Astrocyte (in vitro differentiated cells and primary cell): ENCODE data around the gene SLC4A9. TPM values are rescaled to one million over a fixed set of nuclear protein-coding genes. Genes with fewer than 3 reads are reported as not detected.

Source experiments
- DNase-seq: peaks from one replicate; pipeline ENCODE4 v3.0.0-alpha.2; 2010; ENCODE audit warnings: low read depth
- FAIRE-seq: peaks from 2 replicates; lab custom pipeline; 2011; peaks lifted over from hg19 to GRCh38; lab: Jason Lieb, UNC
- H2AFZ ChIP-seq: 2 replicates; pipeline ENCODE4 v1.6.0; 2012; ENCODE audit warnings: low read depth, low read length, inconsistent platforms
- H3K27ac ChIP-seq: 2 replicates; pipeline ENCODE4 v1.5.1; 2011; ENCODE audit warnings: low read depth, low read length, inconsistent platforms
- H3K27me3 ChIP-seq: 2 replicates; pipeline ENCODE4 v1.6.0; 2011; ENCODE audit warnings: low read length, inconsistent platforms; ENCODE audit not compliant: insufficient read depth
- H3K36me3 ChIP-seq: 2 replicates; pipeline ENCODE4 v1.5.1; 2011; ENCODE audit warnings: low read length, inconsistent platforms; ENCODE audit not compliant: insufficient read depth
- H3K4me1 ChIP-seq: 2 replicates; pipeline ENCODE4 v1.5.1; 2011; ENCODE audit warnings: low read length, inconsistent platforms; ENCODE audit not compliant: insufficient read depth
- H3K4me2 ChIP-seq: 2 replicates; pipeline ENCODE4 v1.6.0; 2012; ENCODE audit warnings: low read length, inconsistent platforms
- H3K4me3 ChIP-seq: 2 replicates; pipeline ENCODE4 v1.5.1; 2011; ENCODE audit warnings: low read depth, mild to moderate bottlenecking, low read length, inconsistent platforms; ENCODE audit not compliant: insufficient read depth
- H3K79me2 ChIP-seq: 2 replicates; pipeline ENCODE4 v1.6.0; 2012; ENCODE audit warnings: mild to moderate bottlenecking, low read length, inconsistent platforms; ENCODE audit not compliant: insufficient read depth
- H3K9ac ChIP-seq: 2 replicates; pipeline ENCODE4 v1.6.0; 2012; ENCODE audit warnings: mild to moderate bottlenecking, low read length, inconsistent platforms
- H3K9me3 ChIP-seq: 2 replicates; pipeline ENCODE4 v1.5.1; 2012; ENCODE audit warnings: low read depth, mild to moderate bottlenecking, low read length, inconsistent platforms; ENCODE audit not compliant: insufficient read depth
- H4K20me1 ChIP-seq: 2 replicates; pipeline ENCODE4 v1.6.0; 2012; ENCODE audit warnings: low read length, inconsistent platforms; ENCODE audit not compliant: insufficient read depth
- H3K27ac Mint-ChIP-seq: one replicate; pipeline ENCODE4 v1.8.0; 2021; ENCODE audit warnings: mild to moderate bottlenecking, mixed read lengths; ENCODE audit not compliant: unreplicated experiment
- H3K27me3 Mint-ChIP-seq: one replicate; pipeline ENCODE4 v1.8.0; 2021; ENCODE audit warnings: low read depth, mixed read lengths; ENCODE audit not compliant: unreplicated experiment
- H3K36me3 Mint-ChIP-seq: one replicate; pipeline ENCODE4 v1.8.0; 2021; ENCODE audit warnings: low read depth, mixed read lengths; ENCODE audit not compliant: unreplicated experiment
- H3K4me1 Mint-ChIP-seq: one replicate; pipeline ENCODE4 v1.8.0; 2021; ENCODE audit warnings: low read depth, mixed read lengths; ENCODE audit not compliant: unreplicated experiment
- H3K4me3 Mint-ChIP-seq: one replicate; pipeline ENCODE4 v1.8.0; 2021; ENCODE audit warnings: mild to moderate bottlenecking, moderate library complexity, mixed read lengths; ENCODE audit not compliant: unreplicated experiment
- H3K9me3 Mint-ChIP-seq: one replicate; pipeline ENCODE4 v1.8.0; 2021; ENCODE audit warnings: mild to moderate bottlenecking, mixed read lengths; ENCODE audit not compliant: unreplicated experiment
- CTCF ChIP-seq: IDR thresholded peaks from 2 replicates; pipeline ENCODE4 v1.5.1; 2011; ENCODE audit warnings: low read depth, mild to moderate bottlenecking, inconsistent platforms, low read length, moderate library complexity; ENCODE audit not compliant: insufficient read depth
- EZH2 ChIP-seq: IDR thresholded peaks from 2 replicates; pipeline ENCODE4 v1.6.1; 2012; ENCODE audit warnings: mild to moderate bottlenecking, low read length, inconsistent platforms; ENCODE audit not compliant: insufficient read depth
- total RNA-seq: library from RNA; stranded (reverse); gene quantifications from 2 replicates; pipeline ENCODE4 v1.2.1, GENCODE V29; 2021

The SLC4A9 gene
- total RNA-seq, 1 donor from 2014 or later: 0.25 TPM

- no peaks in the 10 kb centered on the region for H3K79me2 ChIP-seq
- no peak overlapping the region for H3K27ac Mint-ChIP-seq
- H3K4me3 ChIP-seq: no peak overlapping the region
- FAIRE-seq (no peak), DNase-seq (no peak)
- no peaks in the 10 kb centered on the region for H3K36me3 ChIP-seq
- H3K27me3 ChIP-seq: no peaks in the 10 kb centered on the region
- no peaks in the 10 kb centered on the region for H3K9me3 ChIP-seq
- H4K20me1 ChIP-seq: no peaks in the 10 kb centered on the region
- no peak overlapping the region for H3K9ac ChIP-seq
- H3K4me2 ChIP-seq: no peak overlapping the region
- no peak overlapping the region for H3K27ac ChIP-seq
- H3K36me3 Mint-ChIP-seq: peaks cover 1% of the 10 kb centered on the region
- H3K9me3 Mint-ChIP-seq: no peaks in the 10 kb centered on the region
- no peak overlapping the region for H2AFZ ChIP-seq
- no peaks in the 10 kb centered on the region for H3K4me1 ChIP-seq
- H3K4me3 Mint-ChIP-seq: no peak overlapping the region
- H3K4me1 Mint-ChIP-seq: no peaks in the 10 kb centered on the region
- TF ChIP-seq EZH2 (no peak), CTCF (no peak)
- H3K27me3 Mint-ChIP-seq: peaks cover 17% of the 10 kb centered on the region
These were observed 5.9 kb downstream of the SLC4A9 start for GRCh38 chr5:140365941-140366340.

GRCh38 chr5:140366589-140367255 is 6.7 kb downstream of the SLC4A9 start:
- Histone ChIP-seq H3K27ac (no peak overlapping the region), H3K79me2 (no peaks in the 10 kb centered on the region), H3K4me3 (no peak overlapping the region), H3K9ac (no peak overlapping the region), H3K36me3 (no peaks in the 10 kb centered on the region), H3K4me1 (no peaks in the 10 kb centered on the region), H4K20me1 (no peaks in the 10 kb centered on the region), H3K9me3 (no peaks in the 10 kb centered on the region), H3K4me2 (no peak overlapping the region), H2AFZ (no peak overlapping the region), H3K27me3 (no peaks in the 10 kb centered on the region)
- Mint-ChIP-seq H3K36me3 (peaks cover 1% of the 10 kb centered on the region), H3K9me3 (no peaks in the 10 kb centered on the region), H3K4me3 (no peak overlapping the region), H3K4me1 (no peaks in the 10 kb centered on the region), H3K27ac (no peak overlapping the region), H3K27me3 (peaks cover 14% of the 10 kb centered on the region)
- FAIRE-seq (no peak), DNase-seq (no peak)
- TF ChIP-seq CTCF (no peak), EZH2 (no peak)

- H3K9ac ChIP-seq: no peak overlapping the region
- FAIRE-seq: no peak
- H3K4me2 ChIP-seq: no peak overlapping the region
- TF ChIP-seq CTCF (no peak), EZH2 (no peak)
- no peak overlapping the region for H3K4me3 Mint-ChIP-seq
- no peaks in the 10 kb centered on the region for H3K79me2 ChIP-seq
- H3K27me3 ChIP-seq: no peaks in the 10 kb centered on the region
- no peak overlapping the region for H3K27ac Mint-ChIP-seq
- H3K27me3 Mint-ChIP-seq: peaks cover 8% of the 10 kb centered on the region
- no peak overlapping the region for H3K4me3 ChIP-seq
- H3K36me3 Mint-ChIP-seq: peaks cover 1% of the 10 kb centered on the region
- no peaks in the 10 kb centered on the region for H3K9me3 Mint-ChIP-seq
- no peaks in the 10 kb centered on the region for H3K9me3 ChIP-seq
- H2AFZ ChIP-seq: no peak overlapping the region
- H3K4me1 ChIP-seq: no peaks in the 10 kb centered on the region
- H4K20me1 ChIP-seq: no peaks in the 10 kb centered on the region
- no peaks in the 10 kb centered on the region for H3K4me1 Mint-ChIP-seq
- no peaks in the 10 kb centered on the region for H3K36me3 ChIP-seq
- no peak overlapping the region for H3K27ac ChIP-seq
- DNase-seq: no peak
These were observed 7.4 kb downstream of the SLC4A9 start for GRCh38 chr5:140367256-140368013.
